ENCODE data around the gene TBX4. TPM values are rescaled to one million over a fixed set of nuclear protein-coding genes. Genes with fewer than 3 reads are reported as not detected.
"Not testable (repeated sequence)": the region's sequence is repeated elsewhere in the genome, so short reads cannot be mapped to it uniquely, and the experiment has no call there.

TBX4 gene
- total RNA-seq, 1 experiment from 2014 or later: not detected

- Histone ChIP-seq H2AFZ (ENCODE audit: low read length) (no peak overlapping the region), H3K4me2 (ENCODE audit: low read depth, low read length, poor library complexity, severe bottlenecking) (no peak overlapping the region), H3K27ac (ENCODE audit: low read length) (no peak overlapping the region), H3K4me1 (ENCODE audit: low read length) (no peaks in the 10 kb centered on the region), H3K4me3 (ENCODE audit: low read length) (no peak overlapping the region), H3K36me3 (ENCODE audit: insufficient read depth, low read length) (no peaks in the 10 kb centered on the region), H3K9ac (ENCODE audit: low read length) (no peak overlapping the region), H3K79me2 (ENCODE audit: low read length) (no peaks in the 10 kb centered on the region), H3K9me3 (ENCODE audit: low read length) (no peaks in the 10 kb centered on the region), H3K9me2 (replicated peaks; ENCODE audit: insufficient read depth, low read length) (no peaks in the 10 kb centered on the region), H4K20me1 (ENCODE audit: insufficient read depth, low read depth, low read length) (no peaks in the 10 kb centered on the region), H3K27me3 (ENCODE audit: low read length) (no peaks in the 10 kb centered on the region)
- DNase-seq: no peak
Observed at GRCh38 chr17:61508912-61509311, 56.7 kb downstream of the TBX4 start.

GRCh38 chr17:61509454-61509853 is 57.2 kb downstream of the TBX4 start:
- H3K27ac ChIP-seq (ENCODE audit: low read length); H4K20me1 ChIP-seq (ENCODE audit: insufficient read depth, low read depth, low read length); H3K4me3 ChIP-seq (ENCODE audit: low read length); H3K4me2 ChIP-seq (ENCODE audit: low read depth, low read length, poor library complexity, severe bottlenecking); H3K9me3 ChIP-seq (ENCODE audit: low read length); H2AFZ ChIP-seq (ENCODE audit: low read length); H3K36me3 ChIP-seq (ENCODE audit: insufficient read depth, low read length); H3K9me2 ChIP-seq (replicated peaks; ENCODE audit: insufficient read depth, low read length); H3K9ac ChIP-seq (ENCODE audit: low read length); H3K79me2 ChIP-seq (ENCODE audit: low read length); H3K27me3 ChIP-seq (ENCODE audit: low read length); H3K4me1 ChIP-seq (ENCODE audit: low read length): not testable (repeated sequence)
- peak; percentile 22 for DNase-seq

DNA sequence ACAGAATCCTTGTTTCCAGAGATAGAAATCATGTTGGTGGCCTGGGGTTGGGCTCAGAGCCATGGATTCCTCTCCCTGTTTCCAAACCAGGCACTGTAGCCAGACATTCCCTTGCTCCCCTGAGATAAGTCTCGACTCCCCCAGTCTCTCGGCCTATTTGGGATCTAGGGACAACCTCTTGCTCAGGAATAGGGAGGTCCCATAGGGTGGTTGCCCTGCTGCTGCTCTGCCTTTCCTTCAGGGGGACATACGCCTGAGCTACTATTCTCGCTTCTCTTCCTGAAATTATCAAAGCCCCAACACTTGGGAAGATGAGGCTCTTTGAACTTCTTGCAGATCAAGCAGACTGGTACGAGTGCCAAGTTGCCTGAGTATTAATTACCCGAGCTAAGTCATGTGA is 58.0 kb downstream of the TBX4 start:
- no peaks in the 10 kb centered on the region for H3K36me3 ChIP-seq (ENCODE audit: insufficient read depth, low read length)
- no peaks in the 10 kb centered on the region for H3K4me1 ChIP-seq (ENCODE audit: low read length)
- no peak overlapping the region for H3K4me2 ChIP-seq (ENCODE audit: low read depth, low read length, poor library complexity, severe bottlenecking)
- H3K9me2 ChIP-seq (replicated peaks; ENCODE audit: insufficient read depth, low read length): no peaks in the 10 kb centered on the region
- no peaks in the 10 kb centered on the region for H4K20me1 ChIP-seq (ENCODE audit: insufficient read depth, low read depth, low read length)
- no peak overlapping the region for H3K9ac ChIP-seq (ENCODE audit: low read length)
- H2AFZ ChIP-seq (ENCODE audit: low read length): no peak overlapping the region
- H3K79me2 ChIP-seq (ENCODE audit: low read length): no peaks in the 10 kb centered on the region
- H3K9me3 ChIP-seq (ENCODE audit: low read length): no peaks in the 10 kb centered on the region
- no peak overlapping the region for H3K4me3 ChIP-seq (ENCODE audit: low read length)
- H3K27me3 ChIP-seq (ENCODE audit: low read length): no peaks in the 10 kb centered on the region
- no peak overlapping the region for H3K27ac ChIP-seq (ENCODE audit: low read length)
- DNase-seq: peak; percentile 17

GRCh38 chr17:61510991-61511390 is 58.8 kb downstream of the TBX4 start:
- Histone ChIP-seq H3K79me2 (ENCODE audit: low read length) (no peaks in the 10 kb centered on the region), H3K4me3 (ENCODE audit: low read length) (no peak overlapping the region), H3K36me3 (ENCODE audit: insufficient read depth, low read length) (no peaks in the 10 kb centered on the region), H3K4me1 (ENCODE audit: low read length) (no peaks in the 10 kb centered on the region), H2AFZ (ENCODE audit: low read length) (no peak overlapping the region), H3K27me3 (ENCODE audit: low read length) (no peaks in the 10 kb centered on the region), H4K20me1 (ENCODE audit: insufficient read depth, low read depth, low read length) (no peaks in the 10 kb centered on the region), H3K4me2 (ENCODE audit: low read depth, low read length, poor library complexity, severe bottlenecking) (no peak overlapping the region), H3K9ac (ENCODE audit: low read length) (no peak overlapping the region), H3K9me3 (ENCODE audit: low read length) (no peaks in the 10 kb centered on the region), H3K9me2 (replicated peaks; ENCODE audit: insufficient read depth, low read length) (no peaks in the 10 kb centered on the region), H3K27ac (ENCODE audit: low read length) (no peak overlapping the region)
- DNase-seq: peak; percentile 27

DNA sequence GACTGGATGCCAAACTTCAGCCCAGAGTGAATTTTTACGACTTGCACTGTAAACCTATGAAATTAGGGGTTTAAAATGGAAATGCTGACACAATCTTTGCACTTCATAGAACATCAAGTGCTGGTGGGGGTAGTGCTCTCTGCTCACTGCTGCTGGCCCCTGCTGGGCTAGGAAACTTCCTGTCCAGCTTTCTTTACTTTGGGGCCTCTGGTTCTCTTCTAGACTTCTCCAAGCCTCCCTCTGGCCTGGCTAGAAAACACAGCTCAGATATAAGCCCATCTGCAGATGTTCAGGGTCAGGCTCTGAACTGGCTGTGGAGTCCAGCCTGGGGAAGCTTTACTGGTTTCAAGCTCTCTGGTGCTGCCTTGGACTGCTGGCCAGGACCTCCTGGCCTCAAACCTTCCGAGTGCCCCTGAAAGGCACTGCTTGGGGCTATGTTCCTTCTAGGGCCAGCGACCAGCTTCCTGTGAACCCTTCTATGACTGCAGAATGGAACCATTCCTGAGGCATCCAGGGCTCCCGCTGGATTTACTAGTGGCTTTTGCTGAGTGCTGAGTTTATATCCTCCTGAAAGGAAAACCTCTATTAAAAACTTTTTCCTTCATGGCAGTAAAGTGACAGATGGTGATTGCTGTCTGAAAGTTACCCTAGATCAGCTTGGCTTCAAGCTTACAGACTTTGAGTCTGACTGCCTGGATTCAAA is 59.4 kb downstream of the TBX4 start:
- Histone ChIP-seq H3K27me3 (ENCODE audit: low read length) (no peaks in the 10 kb centered on the region), H3K4me1 (ENCODE audit: low read length) (no peaks in the 10 kb centered on the region), H3K79me2 (ENCODE audit: low read length) (no peaks in the 10 kb centered on the region), H3K9me3 (ENCODE audit: low read length) (no peaks in the 10 kb centered on the region), H3K4me2 (ENCODE audit: low read depth, low read length, poor library complexity, severe bottlenecking) (no peak overlapping the region), H3K9me2 (replicated peaks; ENCODE audit: insufficient read depth, low read length) (no peaks in the 10 kb centered on the region), H3K36me3 (ENCODE audit: insufficient read depth, low read length) (no peaks in the 10 kb centered on the region), H2AFZ (ENCODE audit: low read length) (no peak overlapping the region), H3K27ac (ENCODE audit: low read length) (no peak overlapping the region), H3K4me3 (ENCODE audit: low read length) (no peak overlapping the region), H4K20me1 (ENCODE audit: insufficient read depth, low read depth, low read length) (no peaks in the 10 kb centered on the region), H3K9ac (ENCODE audit: low read length) (no peak overlapping the region)
- DNase-seq: peak; percentile 16

DNA sequence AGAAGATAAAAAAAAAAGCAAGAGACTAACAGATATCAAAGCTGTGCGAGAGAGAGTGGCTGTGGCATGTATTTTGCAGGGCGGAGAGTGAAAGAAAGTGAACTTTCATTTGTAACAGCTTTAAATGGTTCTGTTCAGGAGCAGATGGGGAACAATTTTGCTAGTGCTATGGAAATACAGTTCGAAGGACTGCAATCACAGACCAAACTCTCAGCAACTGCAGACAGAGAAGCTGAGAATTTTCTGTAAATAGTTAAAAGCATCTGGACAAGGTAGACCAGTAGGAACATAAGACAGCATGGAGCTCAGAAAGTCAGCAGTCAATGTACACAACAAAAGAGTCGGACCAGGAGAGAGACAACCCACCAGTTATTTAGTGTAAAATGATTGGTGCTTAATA is 62.3 kb downstream of the TBX4 start:
- no peaks in the 10 kb centered on the region for H3K4me1 ChIP-seq (ENCODE audit: low read length)
- H3K79me2 ChIP-seq (ENCODE audit: low read length): no peaks in the 10 kb centered on the region
- peak; percentile 39 for DNase-seq
- no peaks in the 10 kb centered on the region for H4K20me1 ChIP-seq (ENCODE audit: insufficient read depth, low read depth, low read length)
- H3K9ac ChIP-seq (ENCODE audit: low read length): no peak overlapping the region
- no peaks in the 10 kb centered on the region for H3K9me3 ChIP-seq (ENCODE audit: low read length)
- no peak overlapping the region for H2AFZ ChIP-seq (ENCODE audit: low read length)
- no peak overlapping the region for H3K4me2 ChIP-seq (ENCODE audit: low read depth, low read length, poor library complexity, severe bottlenecking)
- H3K27me3 ChIP-seq (ENCODE audit: low read length): no peaks in the 10 kb centered on the region
- no peak overlapping the region for H3K27ac ChIP-seq (ENCODE audit: low read length)
- no peak overlapping the region for H3K4me3 ChIP-seq (ENCODE audit: low read length)
- no peaks in the 10 kb centered on the region for H3K36me3 ChIP-seq (ENCODE audit: insufficient read depth, low read length)
- no peaks in the 10 kb centered on the region for H3K9me2 ChIP-seq (replicated peaks; ENCODE audit: insufficient read depth, low read length)

GRCh38 chr17:61517265-61517664 is 65.0 kb downstream of the TBX4 start:
- H3K27ac ChIP-seq (ENCODE audit: low read length): no peak overlapping the region
- no peak overlapping the region for H2AFZ ChIP-seq (ENCODE audit: low read length)
- H3K4me2 ChIP-seq (ENCODE audit: low read depth, low read length, poor library complexity, severe bottlenecking): no peak overlapping the region
- no peaks in the 10 kb centered on the region for H3K27me3 ChIP-seq (ENCODE audit: low read length)
- no peaks in the 10 kb centered on the region for H3K9me3 ChIP-seq (ENCODE audit: low read length)
- peaks cover 3% of the 10 kb centered on the region; the same call in 1 of the 2 replicates for H3K4me1 ChIP-seq (ENCODE audit: low read length)
- no peaks in the 10 kb centered on the region for H3K9me2 ChIP-seq (replicated peaks; ENCODE audit: insufficient read depth, low read length)
- H3K79me2 ChIP-seq (ENCODE audit: low read length): no peaks in the 10 kb centered on the region
- peak; percentile 20 for DNase-seq
- no peak overlapping the region for H3K9ac ChIP-seq (ENCODE audit: low read length)
- H3K4me3 ChIP-seq (ENCODE audit: low read length): no peak overlapping the region
- H4K20me1 ChIP-seq (ENCODE audit: insufficient read depth, low read depth, low read length): no peaks in the 10 kb centered on the region
- H3K36me3 ChIP-seq (ENCODE audit: insufficient read depth, low read length): no peaks in the 10 kb centered on the region

DNA sequence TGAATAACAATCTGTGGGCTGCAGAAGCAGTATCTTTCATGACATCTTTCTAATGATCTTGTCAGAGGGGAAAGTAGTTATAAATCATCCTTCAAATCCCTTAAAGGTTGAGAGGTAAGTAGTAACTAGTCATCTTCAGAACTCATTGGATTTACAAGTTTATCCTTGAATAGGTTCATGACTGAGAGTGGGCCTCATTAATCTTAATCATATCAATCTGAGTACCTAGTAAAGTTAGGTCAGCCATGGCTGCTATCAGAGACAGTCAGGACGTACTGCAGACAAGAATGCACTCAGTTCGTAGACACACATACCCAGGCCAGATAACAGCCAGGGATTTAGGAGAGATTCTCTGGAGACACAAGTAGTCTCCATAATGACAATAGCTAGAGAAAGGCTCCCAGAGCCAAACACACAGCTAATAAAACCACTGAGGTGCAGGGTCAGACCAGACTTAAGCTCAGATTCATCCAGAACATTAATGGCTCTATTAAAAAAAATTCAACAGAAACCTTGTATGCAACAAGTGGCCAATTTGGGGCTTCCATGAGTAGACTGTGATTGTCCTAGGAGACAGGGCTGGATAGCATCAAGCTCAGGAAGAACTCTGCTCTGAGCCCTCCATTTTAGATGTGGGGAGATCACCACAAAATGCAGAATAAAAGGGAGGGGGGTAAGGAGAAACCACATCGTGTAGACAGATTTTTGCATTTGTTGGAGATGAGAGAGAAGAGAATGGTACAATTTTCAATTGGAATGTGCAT is 65.8 kb downstream of the TBX4 start:
- Histone ChIP-seq H3K4me2 (ENCODE audit: low read depth, low read length, poor library complexity, severe bottlenecking) (no peak overlapping the region), H3K9me2 (replicated peaks; ENCODE audit: insufficient read depth, low read length) (no peaks in the 10 kb centered on the region), H3K9ac (ENCODE audit: low read length) (no peak overlapping the region), H3K27ac (ENCODE audit: low read length) (no peak overlapping the region), H3K79me2 (ENCODE audit: low read length) (no peaks in the 10 kb centered on the region), H3K4me1 (ENCODE audit: low read length) (peaks cover 3% of the 10 kb centered on the region; the same call in 1 of the 2 replicates), H3K9me3 (ENCODE audit: low read length) (no peaks in the 10 kb centered on the region), H3K4me3 (ENCODE audit: low read length) (no peak overlapping the region), H4K20me1 (ENCODE audit: insufficient read depth, low read depth, low read length) (no peaks in the 10 kb centered on the region), H2AFZ (ENCODE audit: low read length) (no peak overlapping the region), H3K27me3 (ENCODE audit: low read length) (no peaks in the 10 kb centered on the region), H3K36me3 (ENCODE audit: insufficient read depth, low read length) (no peaks in the 10 kb centered on the region)
- DNase-seq: peak; percentile 32
